HUES6 (cell line): Measurements from ENCODE around the gene TBC1D19.

Experiments used
- H3K27ac ChIP-seq: 2 replicates; pipeline ENCODE4 v1.7.0; 2013; ENCODE audit warnings: low read depth, mild to moderate bottlenecking, low read length, inconsistent platforms
- H3K27me3 ChIP-seq: 2 replicates; pipeline ENCODE4 v1.6.1; 2013; ENCODE audit warnings: low read length; ENCODE audit not compliant: control insufficient read depth, insufficient read depth
- H3K36me3 ChIP-seq: 2 replicates; pipeline ENCODE4 v1.6.1; 2013; ENCODE audit warnings: low read length; ENCODE audit not compliant: control insufficient read depth, insufficient read depth
- H3K4me1 ChIP-seq: 2 replicates; pipeline ENCODE4 v1.6.1; 2013; ENCODE audit warnings: low read length; ENCODE audit not compliant: control insufficient read depth, insufficient read depth
- H3K4me3 ChIP-seq: 2 replicates; pipeline ENCODE4 v1.5.1; 2013; ENCODE audit warnings: low read depth, low read length
- H3K9ac ChIP-seq: one replicate; pipeline ENCODE4 v1.6.1; 2013; ENCODE audit warnings: mild to moderate bottlenecking, low read length
- H3K9me3 ChIP-seq: 2 replicates; pipeline ENCODE4 v1.6.1; 2013; ENCODE audit warnings: low read depth, low read length; ENCODE audit not compliant: control insufficient read depth, insufficient read depth

TBC1D19 gene

GRCh38 chr4:26758899-26759298 lies 175.0 kb downstream of the TBC1D19 start:
- Histone ChIP-seq H3K4me1 (peaks cover 5% of the 10 kb centered on the region; the same call in 1 of the 2 replicates), H3K36me3 (no peaks in the 10 kb centered on the region), H3K9me3 (no peaks in the 10 kb centered on the region), H3K9ac (no peak overlapping the region), H3K4me3 (no peak overlapping the region), H3K27ac (no peak overlapping the region), H3K27me3 (no peaks in the 10 kb centered on the region)

GRCh38 chr4:26762650-26763049 lies 178.8 kb downstream of the TBC1D19 start:
- Histone ChIP-seq H3K4me1 (peaks cover 5% of the 10 kb centered on the region; the same call in 1 of the 2 replicates), H3K27me3 (no peaks in the 10 kb centered on the region), H3K27ac (no peak overlapping the region), H3K9ac (no peak overlapping the region), H3K36me3 (no peaks in the 10 kb centered on the region), H3K9me3 (no peaks in the 10 kb centered on the region), H3K4me3 (no peak overlapping the region)

- H3K27ac ChIP-seq: no peak overlapping the region
Measured at GRCh38 chr4:26763063-26763462, 179.2 kb downstream of the TBC1D19 start.

GRCh38 chr4:26763648-26764047 lies 179.8 kb downstream of the TBC1D19 start:
- Histone ChIP-seq H3K27ac (no peak overlapping the region), H3K9ac (no peak overlapping the region), H3K9me3 (no peaks in the 10 kb centered on the region), H3K36me3 (no peaks in the 10 kb centered on the region), H3K27me3 (no peaks in the 10 kb centered on the region), H3K4me1 (peaks cover 5% of the 10 kb centered on the region; the same call in 1 of the 2 replicates), H3K4me3 (no peak overlapping the region)

More at GRCh38 chr4:26763063-26763462, 179.2 kb downstream of the TBC1D19 start:
- H3K4me3 ChIP-seq: no peak overlapping the region
- H3K9ac ChIP-seq: no peak overlapping the region
- peaks cover 5% of the 10 kb centered on the region; the same call in 1 of the 2 replicates for H3K4me1 ChIP-seq
- H3K36me3 ChIP-seq: no peaks in the 10 kb centered on the region
- no peaks in the 10 kb centered on the region for H3K27me3 ChIP-seq
- no peaks in the 10 kb centered on the region for H3K9me3 ChIP-seq

GRCh38 chr4:26764231-26764630 lies 180.3 kb downstream of the TBC1D19 start:
- no peaks in the 10 kb centered on the region for H3K36me3 ChIP-seq
- no peak overlapping the region for H3K4me3 ChIP-seq

GRCh38 chr4:26765515-26765914 lies 181.6 kb downstream of the TBC1D19 start:
- Histone ChIP-seq H3K4me3 (no peak overlapping the region), H3K27me3 (no peaks in the 10 kb centered on the region), H3K27ac (no peak overlapping the region), H3K36me3 (no peaks in the 10 kb centered on the region), H3K9me3 (no peaks in the 10 kb centered on the region), H3K4me1 (peaks cover 5% of the 10 kb centered on the region; the same call in 1 of the 2 replicates), H3K9ac (no peak overlapping the region)

More at GRCh38 chr4:26764231-26764630, 180.3 kb downstream of the TBC1D19 start:
- no peak overlapping the region for H3K27ac ChIP-seq
- H3K9me3 ChIP-seq: no peaks in the 10 kb centered on the region
- H3K27me3 ChIP-seq: no peaks in the 10 kb centered on the region
- no peak overlapping the region for H3K9ac ChIP-seq
- peaks cover 5% of the 10 kb centered on the region; the same call in 1 of the 2 replicates for H3K4me1 ChIP-seq

- H3K27ac ChIP-seq: no peak overlapping the region
- no peaks in the 10 kb centered on the region for H3K27me3 ChIP-seq
Measured at GRCh38 chr4:26766141-26766540, 182.3 kb downstream of the TBC1D19 start.

GRCh38 chr4:26772096-26772873 lies 188.4 kb downstream of the TBC1D19 start:
- no peaks in the 10 kb centered on the region for H3K27me3 ChIP-seq
- no peaks in the 10 kb centered on the region for H3K4me1 ChIP-seq
- no peaks in the 10 kb centered on the region for H3K36me3 ChIP-seq
- no peak overlapping the region for H3K9ac ChIP-seq
- no peak overlapping the region for H3K4me3 ChIP-seq
- no peak overlapping the region for H3K27ac ChIP-seq
- H3K9me3 ChIP-seq: no peaks in the 10 kb centered on the region

More at GRCh38 chr4:26766141-26766540, 182.3 kb downstream of the TBC1D19 start:
- no peak overlapping the region for H3K4me3 ChIP-seq
- H3K36me3 ChIP-seq: no peaks in the 10 kb centered on the region
- peaks cover 5% of the 10 kb centered on the region; the same call in 1 of the 2 replicates for H3K4me1 ChIP-seq
- H3K9ac ChIP-seq: no peak overlapping the region
- H3K9me3 ChIP-seq: no peaks in the 10 kb centered on the region

GRCh38 chr4:26779224-26779623 lies 195.3 kb downstream of the TBC1D19 start:
- H3K9me3 ChIP-seq: no peaks in the 10 kb centered on the region
- H3K36me3 ChIP-seq: no peaks in the 10 kb centered on the region
- no peaks in the 10 kb centered on the region for H3K27me3 ChIP-seq
- H3K27ac ChIP-seq: no peak overlapping the region
- no peak overlapping the region for H3K4me3 ChIP-seq
- H3K9ac ChIP-seq: no peak overlapping the region
- no peaks in the 10 kb centered on the region for H3K4me1 ChIP-seq

GRCh38 chr4:26779674-26780073 lies 195.8 kb downstream of the TBC1D19 start:
- Histone ChIP-seq H3K4me3 (no peak overlapping the region), H3K9ac (no peak overlapping the region), H3K27ac (no peak overlapping the region), H3K27me3 (no peaks in the 10 kb centered on the region), H3K4me1 (no peaks in the 10 kb centered on the region), H3K36me3 (no peaks in the 10 kb centered on the region), H3K9me3 (no peaks in the 10 kb centered on the region)

- H3K27ac ChIP-seq: no peak overlapping the region
- no peaks in the 10 kb centered on the region for H3K36me3 ChIP-seq
- H3K9ac ChIP-seq: no peak overlapping the region
- no peaks in the 10 kb centered on the region for H3K9me3 ChIP-seq
- no peak overlapping the region for H3K4me3 ChIP-seq
- H3K4me1 ChIP-seq: no peaks in the 10 kb centered on the region
- no peaks in the 10 kb centered on the region for H3K27me3 ChIP-seq
Measured at GRCh38 chr4:26780539-26780938, 196.7 kb downstream of the TBC1D19 start.
